ENCODE measurements around the gene PPP1R9A. TPM values are rescaled to one million over a fixed set of nuclear protein-coding genes. Genes with fewer than 3 reads are reported as not detected.

The PPP1R9A gene
- total RNA-seq, 3 donors from 2014 or later: 7.5 to 34.7 (median 19.3) TPM

DNA sequence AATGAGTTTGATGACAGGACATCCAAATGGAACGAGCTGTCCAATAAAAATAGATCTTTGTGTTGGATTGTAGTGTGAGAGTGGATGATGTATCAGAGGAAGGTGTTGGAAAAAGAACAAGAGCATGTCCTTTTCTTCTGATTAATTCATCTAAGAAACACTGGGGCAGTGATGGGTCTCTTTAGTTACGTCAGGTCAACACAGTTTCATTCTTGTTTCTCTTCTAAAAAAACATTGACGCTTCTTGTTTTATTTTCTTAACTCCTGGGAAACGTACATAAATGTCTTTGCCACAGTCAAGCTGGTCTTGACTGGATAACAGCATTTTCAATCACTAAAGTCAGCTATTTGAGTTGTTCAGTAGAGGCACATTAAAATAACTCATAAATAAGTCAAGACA, 67.0 kb downstream of the PPP1R9A start:
- no peaks in the 10 kb centered on the region for H3K4me1 ChIP-seq
- intact Hi-C loops (cut with DNase I; ENCODE audit: low total_unique reads): no loop called here
- TF ChIP-seq, protein P1, sequence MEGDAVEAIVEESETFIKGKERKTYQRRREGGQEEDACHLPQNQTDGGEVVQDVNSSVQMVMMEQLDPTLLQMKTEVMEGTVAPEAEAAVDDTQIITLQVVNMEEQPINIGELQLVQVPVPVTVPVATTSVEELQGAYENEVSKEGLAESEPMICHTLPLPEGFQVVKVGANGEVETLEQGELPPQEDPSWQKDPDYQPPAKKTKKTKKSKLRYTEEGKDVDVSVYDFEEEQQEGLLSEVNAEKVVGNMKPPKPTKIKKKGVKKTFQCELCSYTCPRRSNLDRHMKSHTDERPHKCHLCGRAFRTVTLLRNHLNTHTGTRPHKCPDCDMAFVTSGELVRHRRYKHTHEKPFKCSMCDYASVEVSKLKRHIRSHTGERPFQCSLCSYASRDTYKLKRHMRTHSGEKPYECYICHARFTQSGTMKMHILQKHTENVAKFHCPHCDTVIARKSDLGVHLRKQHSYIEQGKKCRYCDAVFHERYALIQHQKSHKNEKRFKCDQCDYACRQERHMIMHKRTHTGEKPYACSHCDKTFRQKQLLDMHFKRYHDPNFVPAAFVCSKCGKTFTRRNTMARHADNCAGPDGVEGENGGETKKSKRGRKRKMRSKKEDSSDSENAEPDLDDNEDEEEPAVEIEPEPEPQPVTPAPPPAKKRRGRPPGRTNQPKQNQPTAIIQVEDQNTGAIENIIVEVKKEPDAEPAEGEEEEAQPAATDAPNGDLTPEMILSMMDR (IDR thresholded peaks at IDR 0.05): no peak
- no peak for TF ChIP-seq POLR2A (IDR thresholded peaks at IDR 0.05)
- TF ChIP-seq POLR2AphosphoS5 (IDR thresholded peaks at IDR 0.05): no peak
- no peaks in the 10 kb centered on the region for H3K9me3 ChIP-seq
- H3K4me3 ChIP-seq: no peak overlapping the region
- H3K36me3 ChIP-seq: no peaks in the 10 kb centered on the region
- no peaks in the 10 kb centered on the region for H3K27me3 ChIP-seq
- no peak overlapping the region for H3K27ac ChIP-seq
- no peak for DNase-seq (ENCODE audit: low spot score in 2 of 2)

DNA sequence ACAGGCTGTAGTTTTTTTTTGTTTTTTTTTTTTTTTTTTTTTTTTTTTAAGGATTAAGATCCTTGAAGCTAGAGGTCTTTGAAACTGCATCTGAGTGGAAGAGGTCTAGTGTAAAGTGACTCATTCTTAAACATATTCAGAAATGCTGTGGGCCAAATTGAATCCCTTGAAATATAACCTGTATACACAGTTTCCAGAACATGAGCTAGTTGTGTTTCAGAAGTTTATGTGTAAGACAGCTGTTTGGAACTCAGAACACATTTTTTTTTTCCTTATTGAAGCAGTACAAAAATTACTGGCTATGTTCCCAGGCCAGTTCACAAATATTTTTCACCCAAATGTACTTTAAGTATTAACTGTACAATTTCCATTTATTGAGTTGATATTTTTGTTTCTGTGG, 67.9 kb downstream of the PPP1R9A start:
- DNase-seq (ENCODE audit: low spot score in 2 of 2): no peak
- Histone ChIP-seq H3K4me1 (no peaks in the 10 kb centered on the region), H3K4me3 (no peak overlapping the region), H3K27me3 (no peaks in the 10 kb centered on the region), H3K36me3 (no peaks in the 10 kb centered on the region), H3K27ac (no peak overlapping the region), H3K9me3 (no peaks in the 10 kb centered on the region)
- TF ChIP-seq POLR2A (IDR thresholded peaks at IDR 0.05) (no peak), POLR2AphosphoS5 (IDR thresholded peaks at IDR 0.05) (no peak)
- TF ChIP-seq, protein P1 (IDR thresholded peaks at IDR 0.05): no peak
- intact Hi-C loops (cut with DNase I; ENCODE audit: low total_unique reads): no loop called here

DNA sequence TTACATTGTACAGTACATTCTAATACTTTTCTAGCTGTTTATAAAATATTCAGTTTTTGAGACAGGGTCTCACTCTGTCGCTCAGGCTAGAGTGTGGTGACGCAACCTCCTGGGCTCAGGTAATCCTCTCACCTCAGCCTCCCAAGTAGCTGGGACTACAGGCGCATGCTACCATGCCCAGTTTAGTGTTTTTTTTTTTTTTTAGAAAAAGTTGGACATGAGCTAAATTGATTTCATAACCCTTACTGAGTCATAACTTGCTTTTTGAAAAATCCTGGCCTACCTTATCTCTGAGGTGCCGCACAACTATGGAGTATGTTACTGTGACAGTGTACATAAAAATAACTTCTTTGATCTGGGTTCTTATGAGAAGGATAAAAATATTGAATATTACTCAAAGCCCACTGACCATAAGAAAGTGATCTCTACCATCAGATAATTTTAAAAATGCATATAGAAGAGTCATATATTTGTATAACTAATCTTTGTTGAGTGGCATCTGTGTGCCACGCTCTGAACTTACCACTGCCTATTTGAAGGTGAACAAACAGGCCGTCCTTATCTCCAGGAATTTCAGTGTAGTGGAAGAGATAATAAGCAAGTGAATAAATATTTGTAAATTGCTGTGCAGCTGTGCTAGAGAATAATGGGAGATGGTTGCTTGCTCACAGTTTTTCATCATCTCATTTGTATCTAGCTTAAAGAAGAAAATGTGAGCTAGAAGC, 73.2 kb downstream of the PPP1R9A start:
- H3K4me3 ChIP-seq: no peak overlapping the region
- DNase-seq (ENCODE audit: low spot score in 2 of 2): no peak
- intact Hi-C loops (cut with DNase I; ENCODE audit: low total_unique reads): no loop called here
- TF ChIP-seq POLR2A (IDR thresholded peaks at IDR 0.05) (no peak), POLR2AphosphoS5 (IDR thresholded peaks at IDR 0.05) (no peak)
- TF ChIP-seq, protein P1 (IDR thresholded peaks at IDR 0.05): no peak
- H3K4me1 ChIP-seq: no peaks in the 10 kb centered on the region
- H3K36me3 ChIP-seq: no peaks in the 10 kb centered on the region
- no peak overlapping the region for H3K27ac ChIP-seq
- no peaks in the 10 kb centered on the region for H3K27me3 ChIP-seq
- no peaks in the 10 kb centered on the region for H3K9me3 ChIP-seq

DNA sequence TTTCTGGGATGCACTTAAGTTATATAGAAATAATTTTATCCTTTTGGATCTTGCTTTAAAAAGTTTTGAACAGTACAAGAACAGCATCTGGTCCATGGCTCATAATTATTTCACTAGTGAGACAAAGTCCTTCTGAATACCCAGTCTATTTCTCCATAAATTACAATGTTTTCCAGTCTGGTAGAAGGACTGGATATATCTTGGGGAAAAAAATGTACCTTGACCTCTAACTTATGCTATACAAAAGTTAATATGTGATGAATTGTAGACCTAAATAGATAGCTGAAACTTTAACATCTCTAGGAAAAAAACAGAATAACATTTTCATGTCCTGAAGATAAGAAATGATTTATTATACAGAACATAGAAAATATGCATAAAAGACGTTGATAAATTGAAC, 88.5 kb downstream of the PPP1R9A start:
- Histone ChIP-seq H3K4me1 (no peaks in the 10 kb centered on the region), H3K9me3 (no peaks in the 10 kb centered on the region), H3K36me3 (no peaks in the 10 kb centered on the region), H3K27ac (no peak overlapping the region), H3K27me3 (no peaks in the 10 kb centered on the region), H3K4me3 (no peak overlapping the region)
- intact Hi-C loops (cut with DNase I; ENCODE audit: low total_unique reads): no loop called here
- TF ChIP-seq POLR2A (IDR thresholded peaks at IDR 0.05) (no peak), POLR2AphosphoS5 (IDR thresholded peaks at IDR 0.05) (no peak)
- TF ChIP-seq, protein P1 (IDR thresholded peaks at IDR 0.05): no peak
- no peak for DNase-seq (ENCODE audit: low spot score in 2 of 2)

DNA sequence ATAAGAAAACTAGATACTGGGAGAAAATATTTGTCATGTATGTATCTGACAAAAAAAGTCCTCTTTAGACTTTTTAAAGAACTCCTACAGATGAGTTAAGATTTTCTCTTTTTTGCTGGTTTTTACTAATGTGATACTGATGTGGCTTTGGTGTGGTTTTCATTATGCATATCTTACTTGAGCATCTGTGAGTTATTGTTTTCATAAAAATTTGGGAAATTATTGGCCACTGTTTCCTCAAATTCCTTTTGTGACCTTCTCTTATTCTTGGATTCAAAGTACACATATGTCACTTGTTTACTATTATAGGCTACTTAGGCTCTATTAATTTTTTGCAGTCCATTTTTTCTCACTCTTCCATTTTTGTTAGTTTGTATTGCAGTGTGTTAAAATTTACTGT, 89.0 kb downstream of the PPP1R9A start:
- no peaks in the 10 kb centered on the region for H3K9me3 ChIP-seq
- DNase-seq (ENCODE audit: low spot score in 2 of 2): no peak

More for the DNA sequence above, 89.0 kb downstream of the PPP1R9A start:
- Histone ChIP-seq H3K27ac (no peak overlapping the region), H3K4me1 (no peaks in the 10 kb centered on the region), H3K4me3 (no peak overlapping the region), H3K27me3 (no peaks in the 10 kb centered on the region), H3K36me3 (no peaks in the 10 kb centered on the region)
- intact Hi-C loops (cut with DNase I; ENCODE audit: low total_unique reads): no loop called here
- TF ChIP-seq POLR2A (IDR thresholded peaks at IDR 0.05) (no peak), POLR2AphosphoS5 (IDR thresholded peaks at IDR 0.05) (no peak)
- TF ChIP-seq, protein P1 (IDR thresholded peaks at IDR 0.05): no peak
